Keratinocyte (primary cell): ENCODE measurements around the gene ANKRD18A. TPM values are rescaled to one million over a fixed set of nuclear protein-coding genes. Genes with fewer than 3 reads are reported as not detected.

ENCODE experiments used
- DNase-seq: peaks from one replicate; pipeline ENCODE4 v3.0.0-alpha.2; 2011; ENCODE audit warnings: low read depth, missing footprints, low spot score
- FAIRE-seq: peaks from 2 replicates; lab custom pipeline; 2011; peaks lifted over from hg19 to GRCh38; lab: Jason Lieb, UNC
- H2AFZ ChIP-seq: 2 replicates; pipeline ENCODE4 v1.6.0; 2012; ENCODE audit warnings: low read length, control low read depth, inconsistent platforms; ENCODE audit not compliant: control insufficient read depth
- H3K27ac ChIP-seq: 2 replicates; pipeline ENCODE4 v1.5.1; 2011; ENCODE audit warnings: low read length; ENCODE audit not compliant: control insufficient read depth, insufficient read depth
- H3K27me3 ChIP-seq: 3 replicates; pipeline ENCODE4 v1.6.0; 2011; ENCODE audit warnings: low read length; ENCODE audit not compliant: control insufficient read depth, insufficient read depth; ENCODE audit errors: extremely low read depth
- H3K36me3 ChIP-seq, 2 experiments: 2 replicates in 1 of 2; 3 replicates in 1 of 2; pipeline ENCODE4 v1.5.1; 2011; ENCODE audit warnings: low read length in 2 of 2, mild to moderate bottlenecking in 1 of 2; ENCODE audit not compliant: control insufficient read depth in 2 of 2, insufficient read depth in 2 of 2; ENCODE audit errors: extremely low read depth in 1 of 2
- H3K4me1 ChIP-seq: 3 replicates; pipeline ENCODE4 v1.5.1; 2011; ENCODE audit warnings: low read length; ENCODE audit not compliant: control insufficient read depth, insufficient read depth; ENCODE audit errors: extremely low read depth
- H3K4me2 ChIP-seq: 3 replicates; pipeline ENCODE4 v1.6.0; 2011; ENCODE audit warnings: low read depth, low read length; ENCODE audit not compliant: control insufficient read depth, insufficient read depth; ENCODE audit errors: extremely low read depth
- H3K4me3 ChIP-seq, 3 experiments: fragments of 200-600 bp in 1 of 3; sonication (generic) in 1 of 3; 2 replicates in 2 of 3; 3 replicates in 1 of 3; pipeline ENCODE4 v1.5.1; 2011 to 2016; ENCODE audit warnings: low read length in 3 of 3, mild to moderate bottlenecking in 3 of 3, control low read depth in 2 of 3, inconsistent platforms in 1 of 3, low read depth in 1 of 3, mixed read lengths in 1 of 3, mixed run types in 1 of 3, moderate library complexity in 1 of 3; ENCODE audit not compliant: control insufficient read depth in 2 of 3, insufficient read depth in 2 of 3; ENCODE audit errors: extremely low read depth in 1 of 3
- H3K79me2 ChIP-seq: 2 replicates; pipeline ENCODE4 v1.6.0; 2012; ENCODE audit warnings: low read length; ENCODE audit not compliant: control insufficient read depth, insufficient read depth
- H3K9ac ChIP-seq: 3 replicates; pipeline ENCODE4 v1.6.0; 2011; ENCODE audit warnings: low read length; ENCODE audit not compliant: control insufficient read depth, insufficient read depth; ENCODE audit errors: extremely low read depth
- H3K9me1 ChIP-seq: 3 replicates; pipeline ENCODE4 v1.6.0; 2011; ENCODE audit warnings: low read length; ENCODE audit not compliant: control insufficient read depth, insufficient read depth; ENCODE audit errors: extremely low read depth
- H3K9me3 ChIP-seq: 2 replicates; pipeline ENCODE4 v1.5.1; 2012; ENCODE audit warnings: low read depth, low read length; ENCODE audit not compliant: control insufficient read depth
- H4K20me1 ChIP-seq: 3 replicates; pipeline ENCODE4 v1.6.0; 2011; ENCODE audit warnings: low read length; ENCODE audit not compliant: control insufficient read depth, insufficient read depth; ENCODE audit errors: extremely low read depth
- CTCF ChIP-seq, 3 experiments: IDR thresholded peaks in 1 of 3; conservative IDR thresholded peaks in 1 of 3; optimal IDR thresholded peaks in 1 of 3; 2 replicates in 2 of 3; 3 replicates in 1 of 3; pipeline versions ENCODE3 to v1.5.1; 2011; ENCODE audit warnings: low read length in 3 of 3, mild to moderate bottlenecking in 3 of 3, moderate library complexity in 2 of 3, control low read depth in 1 of 3, inconsistent platforms in 1 of 3; ENCODE audit not compliant: insufficient read depth in 2 of 3; ENCODE audit errors: extremely low read depth in 1 of 3
- EZH2 ChIP-seq: IDR thresholded peaks from one replicate; pipeline ENCODE4 v1.6.1; 2012; ENCODE audit warnings: inconsistent platforms, mild to moderate bottlenecking, low read length, moderate library complexity
- dilution Hi-C: fragments of 300-500 bp; cut with MboI; formaldehyde crosslinking; loops from one replicate; pipeline ENCODE4 v1.7.0; 2020; ENCODE audit warnings: low sequenced_read_pairs; ENCODE audit not compliant: extremely low pct_ligation_motif_present
- polyA minus RNA-seq, 3 experiments: library from RNA; depleted of rRNA, polyadenylated mRNA; stranded (reverse); fragments of >200 nt; gene quantifications; 1 replicate in 1 of 3; 2 replicates in 1 of 3; 3 replicates in 1 of 3; pipeline ENCODE4 v1.2.3, GENCODE V29; 2011
- polyA plus RNA-seq, 5 experiments: library from polyadenylated mRNA; depleted of rRNA in 3 of 5; stranded (reverse) in 3 of 5; stranded (forward) in 1 of 5; unstranded in 1 of 5; fragments of >200 nt; gene quantifications; 1 replicate in 1 of 5; 2 replicates in 3 of 5; 3 replicates in 1 of 5; pipeline versions ENCODE4 v1.2.1 to v1.2.3, GENCODE V29; 2011 to 2012; ENCODE audit warnings: missing spikeins in 2 of 5, low read depth in 1 of 5, low replicate concordance in 1 of 5

The ANKRD18A gene
- 1.7 to 4.5 TPM (median 4.0 TPM) in 3 replicates for polyA plus RNA-seq
- polyA plus RNA-seq (2011; ENCODE audit: low read depth), result 7.6 TPM
- 0.23 and 1.00 TPM in 2 replicates for polyA plus RNA-seq (2011; cell fraction: cytosol; rRNA removed)
- 6.3 and 10.7 TPM in 2 replicates for polyA plus RNA-seq (2011; cell fraction: nucleus; rRNA removed)
- polyA plus RNA-seq (2012; ENCODE audit: low replicate concordance), result 3.4 and 3.9 TPM in 2 replicates
- 1.1 to 3.4 TPM (median 1.7 TPM) in 3 replicates for polyA minus RNA-seq
- not detected for polyA minus RNA-seq (2011; cell fraction: cytosol; rRNA and poly(A)+ RNA removed)
- 6.3 and 17.7 TPM in 2 replicates for polyA minus RNA-seq (2011; cell fraction: nucleus; rRNA and poly(A)+ RNA removed)

- Histone ChIP-seq H3K9ac (peak within 1 kb of the TSS; percentile 72), H3K4me2 (peak within 1 kb of the TSS; percentile 89)
Observed at GRCh38 chr9:38620483-38621433, at the start of gene ANKRD18A. ANKRD18A (minus strand) TSS chr9:38620596; CDS start chr9:38620285, 311 bp downstream.

GRCh38 chr9:38668791-38669466 lies 48.5 kb upstream of the ANKRD18A start:
- Histone ChIP-seq H3K9ac (no peak overlapping the region), H3K9me1 (no peaks in the 10 kb centered on the region), H3K9me3 (no peaks in the 10 kb centered on the region), H3K79me2 (no peaks in the 10 kb centered on the region), H4K20me1 (no peaks in the 10 kb centered on the region), H3K27me3 (no peaks in the 10 kb centered on the region), H3K4me1 (no peaks in the 10 kb centered on the region), H3K27ac (no peak overlapping the region), H3K4me3 (no peak overlapping the region), H3K36me3 (no peaks in the 10 kb centered on the region), H2AFZ (no peak overlapping the region), H3K4me2 (no peak overlapping the region)
- TF ChIP-seq CTCF (optimal IDR thresholded peaks at IDR 0.05 in 1 of 3, IDR thresholded peaks at IDR 0.05 in 1 of 3, conservative IDR thresholded peaks at IDR 0.05 in 1 of 3; ENCODE audit: extremely low read depth in 1 of 3, insufficient read depth in 2 of 3, low read length in 3 of 3) (no peak), EZH2 (no peak)
- FAIRE-seq (no peak), DNase-seq (no peak)
- dilution Hi-C loops, result no loop called here

More at GRCh38 chr9:38620483-38621433, at the start of gene ANKRD18A:
- TF ChIP-seq EZH2, result no peak
- peak; percentile 58 to 84 (median 83) for TF ChIP-seq CTCF (optimal IDR thresholded peaks at IDR 0.05 in 1 of 3, IDR thresholded peaks at IDR 0.05 in 1 of 3, conservative IDR thresholded peaks at IDR 0.05 in 1 of 3; ENCODE audit: extremely low read depth in 1 of 3, insufficient read depth in 2 of 3, low read length in 3 of 3)
- no peaks in the 10 kb centered on the region for H3K79me2 ChIP-seq
- no peaks in the 10 kb centered on the region for H3K36me3 ChIP-seq
- H3K9me1 ChIP-seq, result no peaks in the 10 kb centered on the region
- H4K20me1 ChIP-seq, result no peaks in the 10 kb centered on the region
- peak; percentile 33 for DNase-seq
- peak within 1 kb of the TSS; percentile 65 to 78 (median 76) for H3K4me3 ChIP-seq
- dilution Hi-C loops, result no loop called here
- peak within 1 kb of the TSS; percentile 87 for H2AFZ ChIP-seq
- no peaks in the 10 kb centered on the region for H3K9me3 ChIP-seq
- peaks cover 5% of the 10 kb centered on the region for H3K4me1 ChIP-seq
- H3K27me3 ChIP-seq, result peaks cover 8% of the 10 kb centered on the region
- peak within 1 kb of the TSS; percentile 66 for H3K27ac ChIP-seq
- FAIRE-seq, result no peak
